HG03469 (cell line): ENCODE measurements around the gene SFT2D3.

Experiments
- ATAC-seq: cut with Tn5 transposase; IDR thresholded peaks from one replicate; pipeline ENCODE4 v1.9.1; 2021; ENCODE audit warnings: mild to moderate bottlenecking, moderate library complexity, moderate number of reproducible peaks; ENCODE audit not compliant: unreplicated experiment

SFT2D3 gene

GRCh38 chr2:127681288-127681804 is 20.0 kb upstream of the SFT2D3 start:
- no peak for ATAC-seq

- no peak for ATAC-seq
These were observed 19.1 kb upstream of the SFT2D3 start for GRCh38 chr2:127681976-127682857.

- no peak for ATAC-seq
These were observed 18.2 kb upstream of the SFT2D3 start for GRCh38 chr2:127683056-127683455.

GRCh38 chr2:127683757-127684156 is 17.5 kb upstream of the SFT2D3 start:
- no peak for ATAC-seq

GRCh38 chr2:127685410-127686080 is 15.8 kb upstream of the SFT2D3 start:
- ATAC-seq, result no peak

GRCh38 chr2:127688405-127688804 is 12.9 kb upstream of the SFT2D3 start:
- ATAC-seq, result no peak

GRCh38 chr2:127690696-127691095 is 10.6 kb upstream of the SFT2D3 start:
- ATAC-seq, result no peak

- no peak for ATAC-seq
These were observed 6.3 kb upstream of the SFT2D3 start for GRCh38 chr2:127694986-127695385.

- ATAC-seq, result no peak
These were observed 5.5 kb upstream of the SFT2D3 start for GRCh38 chr2:127695491-127696472.

GRCh38 chr2:127697482-127698180 is 3.7 kb upstream of the SFT2D3 start:
- no peak for ATAC-seq

- no peak for ATAC-seq
These were observed 2.5 kb upstream of the SFT2D3 start for GRCh38 chr2:127698553-127699355.

- peak; percentile 66 for ATAC-seq
These were observed 637 bp upstream of the SFT2D3 start for GRCh38 chr2:127700527-127701192.

- peak; percentile 25 for ATAC-seq
These were observed 526 bp downstream of the SFT2D3 start for GRCh38 chr2:127701651-127702394.

- no peak for ATAC-seq
These were observed 1.2 kb downstream of the SFT2D3 start for GRCh38 chr2:127702395-127703009.

GRCh38 chr2:127703282-127703681 is 2.0 kb downstream of the SFT2D3 start:
- no peak for ATAC-seq

GRCh38 chr2:127704641-127705390 is 3.5 kb downstream of the SFT2D3 start:
- no peak for ATAC-seq
